CD4-positive, alpha-beta T cell treated with Interleukin-4 for 1 hour (primary cell): ENCODE results near the gene TNIK.
A peak's percentile ranks its signal among the peaks of the same experiment; 100 is the strongest.

Experiments
- DNase-seq, 2 donors: peaks; one replicate each; pipeline ENCODE4 v3.0.0-alpha.2; 2020 to 2022

TNIK gene

DNA sequence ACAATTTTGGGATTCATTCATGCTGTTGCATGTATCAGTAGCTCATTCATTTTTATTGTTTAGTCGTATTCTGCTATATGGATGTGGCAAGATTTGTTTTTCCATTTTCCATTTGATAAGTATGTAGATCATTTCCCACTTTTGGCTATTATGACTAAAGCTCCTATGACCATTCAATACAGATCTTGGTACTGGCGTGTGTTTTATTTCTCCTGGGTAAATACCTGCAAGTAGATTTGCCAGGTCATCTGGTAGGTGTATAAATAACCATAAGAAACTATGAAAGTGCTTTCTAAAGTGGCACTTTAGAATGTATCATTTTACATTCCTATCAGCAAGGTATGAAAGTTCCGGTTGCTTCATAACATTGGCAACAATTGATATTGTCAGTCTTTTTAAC, 124.6 kb downstream of the TNIK start:
- no peak for DNase-seq

DNA sequence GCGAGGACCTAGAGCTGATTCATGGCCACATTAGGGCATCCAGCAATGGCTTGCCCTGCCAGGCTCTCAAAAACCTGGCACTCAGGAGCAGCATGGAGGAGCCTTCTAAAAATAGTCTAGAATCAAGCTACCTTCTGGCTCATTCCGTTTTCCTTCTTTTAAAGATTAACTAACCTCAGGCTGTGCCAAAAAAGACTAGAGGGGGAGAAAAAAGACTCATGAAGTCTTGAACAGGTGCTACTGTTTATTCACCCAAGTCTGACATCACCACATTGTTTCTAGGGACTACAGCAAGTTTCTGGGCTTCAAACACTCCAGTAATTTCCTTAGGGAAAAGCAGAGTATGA, 125.8 kb downstream of the TNIK start:
- no peak for DNase-seq

DNA sequence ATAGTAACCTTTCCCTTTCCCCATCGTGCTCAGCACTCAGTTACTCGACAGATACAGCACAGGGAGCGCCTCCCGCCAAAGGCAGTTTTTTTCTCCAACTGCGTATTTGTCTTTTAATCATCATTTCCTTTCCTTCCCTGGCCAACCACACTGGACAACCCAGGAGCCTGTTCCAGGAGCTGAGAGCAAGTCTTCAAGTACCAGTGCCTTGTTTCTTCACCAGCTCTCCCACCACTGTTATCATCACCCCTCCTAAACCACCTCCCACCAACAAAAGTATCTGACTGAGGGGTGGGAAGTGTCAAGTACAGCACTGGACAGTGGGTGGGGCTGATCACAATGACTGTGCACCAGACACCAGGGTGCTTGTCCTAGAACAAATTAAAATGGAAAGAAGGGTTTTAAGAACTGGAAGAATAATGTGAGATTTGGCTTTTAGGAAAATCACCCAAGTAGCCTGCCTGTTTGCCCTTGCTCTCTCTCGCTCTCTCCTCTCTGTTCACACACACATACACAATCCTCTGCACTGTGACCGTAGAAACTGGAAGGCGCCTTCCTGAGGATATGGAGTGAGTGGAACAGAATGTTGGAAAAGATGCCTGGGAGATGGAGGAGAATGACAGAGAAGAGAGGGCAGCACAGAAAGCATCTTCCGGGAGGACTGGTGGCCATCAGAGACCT, 126.3 kb downstream of the TNIK start:
- DNase-seq, result no peak

DNA sequence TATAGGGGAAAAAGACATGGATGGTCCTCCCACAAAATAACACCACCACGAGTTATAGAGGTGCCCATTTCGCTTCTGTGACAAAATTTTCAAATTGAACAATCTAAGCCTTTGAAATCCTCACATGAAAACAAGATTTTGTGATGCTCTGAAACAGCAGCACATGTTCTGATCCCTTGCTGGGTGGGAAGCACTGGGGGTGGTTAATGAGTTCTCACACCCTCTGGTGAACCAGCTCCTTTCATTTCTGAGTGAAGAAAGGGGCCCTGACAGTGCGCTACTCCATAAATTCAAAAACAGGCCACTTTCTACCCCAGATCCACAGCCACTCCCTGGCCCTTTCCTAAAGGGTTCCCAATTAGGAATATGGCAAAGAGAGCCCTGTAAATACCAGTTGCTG, 129.3 kb downstream of the TNIK start:
- DNase-seq, result no peak

DNA sequence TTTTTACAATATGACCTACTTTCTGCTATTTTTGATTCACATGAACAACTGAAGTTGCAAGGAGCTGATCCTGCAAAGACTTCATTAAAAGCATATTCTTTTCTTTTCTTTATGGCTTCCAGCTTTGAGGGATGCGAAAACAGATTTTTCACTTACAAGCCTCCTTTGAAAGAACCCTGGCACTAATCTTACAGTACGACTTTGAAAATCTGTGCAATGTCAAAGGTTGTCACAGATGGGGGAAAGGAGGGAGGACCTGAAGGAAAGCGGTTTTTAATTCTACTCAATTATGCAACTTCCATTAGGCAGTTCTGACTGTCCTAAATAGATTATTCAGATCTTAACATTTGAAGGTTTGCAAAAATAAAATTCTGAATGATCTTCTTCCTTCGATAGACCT, 130.5 kb downstream of the TNIK start:
- no peak for DNase-seq

DNA sequence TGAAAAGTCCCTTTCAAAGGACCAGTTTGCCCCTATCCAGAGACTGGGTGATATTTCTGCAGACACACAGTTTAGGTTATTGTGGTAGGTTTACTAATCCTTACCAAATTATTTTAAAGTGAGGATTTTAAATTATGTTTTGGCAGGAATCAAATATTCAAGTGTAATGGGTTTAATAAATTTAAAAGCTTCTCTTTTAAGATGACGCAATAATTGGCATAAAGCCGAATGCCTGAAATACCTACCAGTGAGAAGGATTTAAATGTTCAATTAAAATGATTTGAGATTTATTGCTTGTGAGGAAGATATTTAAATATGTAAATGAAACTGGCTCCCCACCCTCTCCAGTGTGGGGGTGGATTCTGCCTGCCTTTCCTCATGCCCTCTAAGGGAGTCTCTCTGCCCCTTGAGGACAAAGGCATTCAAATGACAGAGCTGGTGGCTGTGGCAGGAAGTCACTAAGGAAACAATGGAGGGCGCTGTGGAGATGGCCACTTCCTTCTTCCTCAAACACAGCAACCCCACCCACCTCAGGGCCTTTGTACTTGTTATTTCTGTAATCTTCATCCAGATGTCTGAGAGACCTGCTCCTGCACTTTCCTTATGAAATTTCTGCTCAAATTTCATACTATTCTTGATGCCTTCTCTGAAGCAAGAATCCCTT, 131.7 kb downstream of the TNIK start:
- peak; percentile 58 to 64 for DNase-seq

DNA sequence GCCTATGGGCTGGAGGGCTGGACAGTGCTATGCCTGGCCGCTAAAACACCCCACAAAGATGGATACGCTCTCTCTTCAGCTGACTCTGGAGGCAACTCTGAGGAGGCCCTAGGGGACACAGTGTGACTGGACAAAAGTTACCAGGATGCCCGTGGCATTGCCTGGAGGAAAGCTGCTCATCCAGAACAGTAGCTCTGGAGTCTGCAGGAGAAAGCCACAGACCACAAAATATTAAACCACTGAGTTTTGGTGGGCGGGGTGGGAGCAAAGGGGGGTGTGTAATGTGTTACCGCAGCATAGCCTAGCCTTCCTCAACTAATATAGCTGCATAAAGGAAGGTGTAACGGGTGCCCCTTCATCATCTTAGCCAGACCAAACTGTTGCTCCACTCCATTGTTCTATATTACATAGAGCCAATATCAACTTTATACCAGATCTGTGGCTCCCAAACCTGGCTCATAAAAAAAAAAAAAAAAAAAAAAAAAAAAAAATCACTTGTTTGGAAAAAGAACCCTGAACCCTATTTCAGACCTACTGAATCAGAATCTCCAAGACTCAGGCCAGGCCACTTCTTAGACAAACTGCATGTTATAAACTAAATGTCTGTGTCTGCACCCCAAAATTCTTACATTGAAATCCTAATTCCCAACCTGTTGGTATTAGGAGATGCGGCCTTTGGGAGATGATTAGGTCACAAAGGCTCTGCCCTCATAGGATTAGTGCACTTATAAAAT, 132.6 kb downstream of the TNIK start:
- no peak for DNase-seq

DNA sequence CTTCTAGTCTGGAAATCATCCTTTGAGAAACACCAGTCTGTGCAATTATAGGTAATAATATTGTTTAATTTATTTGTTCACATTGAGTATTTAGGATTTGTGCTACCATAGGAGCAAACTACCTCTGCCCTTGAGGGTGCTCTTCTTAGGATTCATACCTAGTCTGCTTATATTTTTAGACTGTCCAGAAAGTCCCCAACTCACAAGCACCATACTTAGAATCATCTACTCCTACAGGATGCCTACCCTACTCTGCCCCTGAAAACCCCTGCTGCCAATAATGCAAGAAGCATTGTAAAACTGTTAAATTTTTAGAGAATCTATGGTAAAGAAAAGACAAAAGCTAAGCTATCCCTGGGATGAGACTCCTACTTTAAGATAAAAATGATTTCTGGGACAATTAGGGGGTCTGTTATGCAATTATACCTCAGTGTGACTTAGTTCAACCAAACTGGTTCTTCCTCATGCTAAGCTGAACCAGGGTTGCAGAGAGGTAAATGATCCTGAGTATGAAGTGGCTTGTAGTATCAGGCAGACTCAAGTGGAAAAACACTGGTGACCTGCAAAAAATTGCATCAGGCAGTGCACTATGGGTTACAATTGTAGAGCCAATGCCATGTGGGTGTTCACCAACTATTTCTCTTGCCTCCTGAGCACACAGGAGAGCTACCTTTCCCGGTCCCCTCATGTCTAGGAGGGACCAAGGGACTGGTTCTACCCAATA, 133.3 kb downstream of the TNIK start:
- no peak for DNase-seq

DNA sequence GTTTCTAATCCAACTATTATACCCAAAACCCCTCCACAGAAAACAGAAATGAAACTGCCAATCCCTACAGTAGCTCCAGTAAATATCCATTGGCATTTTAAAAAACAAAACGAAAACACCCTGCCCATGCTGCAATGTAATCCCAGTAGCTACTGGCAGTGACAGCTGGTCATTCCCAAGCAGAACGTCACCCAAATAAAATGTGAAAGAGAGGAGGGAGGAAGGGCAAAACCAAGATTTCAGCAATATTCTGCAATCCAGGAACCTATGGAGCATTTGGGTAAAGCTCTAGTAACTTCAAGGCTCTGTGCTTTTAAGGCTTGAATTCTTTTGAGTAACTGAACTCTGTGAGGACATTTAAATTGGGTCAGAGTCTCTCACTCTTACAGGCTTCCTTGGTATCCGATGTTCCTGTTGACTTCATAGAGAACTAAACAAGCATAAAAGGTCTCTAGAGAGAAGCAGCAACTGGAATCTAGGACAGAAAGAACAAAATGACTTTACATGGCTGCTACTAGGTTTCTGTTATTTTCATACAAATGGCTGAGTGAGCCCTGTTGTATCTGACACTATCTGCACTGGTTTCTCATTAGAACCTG, 136.2 kb downstream of the TNIK start:
- DNase-seq, result no peak

DNA sequence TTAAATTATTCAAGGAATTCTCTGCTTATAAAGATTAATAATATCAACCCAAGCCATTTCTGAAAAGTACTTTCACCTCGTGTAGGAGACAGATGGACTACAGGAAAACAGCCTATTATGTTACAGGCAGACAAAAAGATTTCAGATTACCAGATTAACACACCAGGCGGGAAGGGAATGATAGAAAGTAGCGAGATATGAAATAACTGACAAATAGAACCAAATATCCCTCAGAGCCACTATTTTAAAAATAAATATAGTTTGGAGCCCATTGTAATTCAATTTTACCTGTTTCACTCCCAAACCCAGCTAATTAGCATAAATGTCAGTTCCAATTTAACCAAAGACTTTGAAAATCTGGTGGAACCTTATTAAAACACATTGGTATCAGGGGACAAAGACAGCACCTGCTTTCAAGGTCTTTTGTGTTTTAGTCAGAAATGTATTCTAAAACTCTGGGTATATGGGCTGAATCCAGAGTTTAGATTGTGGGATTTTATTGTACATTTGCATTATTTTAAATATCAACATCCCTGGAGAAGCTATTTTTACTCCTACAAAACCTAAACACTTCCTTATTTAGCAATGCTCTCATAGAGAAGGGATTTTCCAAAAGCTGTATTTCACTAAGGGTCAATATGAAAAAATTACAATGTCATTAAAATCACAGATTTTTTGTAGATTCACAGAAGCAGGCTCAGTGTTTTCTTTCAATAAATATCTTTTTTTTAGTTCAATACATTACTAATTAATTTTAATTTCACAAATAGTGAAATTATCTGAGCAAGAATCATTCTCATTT, 138.4 kb downstream of the TNIK start:
- no peak for DNase-seq

DNA sequence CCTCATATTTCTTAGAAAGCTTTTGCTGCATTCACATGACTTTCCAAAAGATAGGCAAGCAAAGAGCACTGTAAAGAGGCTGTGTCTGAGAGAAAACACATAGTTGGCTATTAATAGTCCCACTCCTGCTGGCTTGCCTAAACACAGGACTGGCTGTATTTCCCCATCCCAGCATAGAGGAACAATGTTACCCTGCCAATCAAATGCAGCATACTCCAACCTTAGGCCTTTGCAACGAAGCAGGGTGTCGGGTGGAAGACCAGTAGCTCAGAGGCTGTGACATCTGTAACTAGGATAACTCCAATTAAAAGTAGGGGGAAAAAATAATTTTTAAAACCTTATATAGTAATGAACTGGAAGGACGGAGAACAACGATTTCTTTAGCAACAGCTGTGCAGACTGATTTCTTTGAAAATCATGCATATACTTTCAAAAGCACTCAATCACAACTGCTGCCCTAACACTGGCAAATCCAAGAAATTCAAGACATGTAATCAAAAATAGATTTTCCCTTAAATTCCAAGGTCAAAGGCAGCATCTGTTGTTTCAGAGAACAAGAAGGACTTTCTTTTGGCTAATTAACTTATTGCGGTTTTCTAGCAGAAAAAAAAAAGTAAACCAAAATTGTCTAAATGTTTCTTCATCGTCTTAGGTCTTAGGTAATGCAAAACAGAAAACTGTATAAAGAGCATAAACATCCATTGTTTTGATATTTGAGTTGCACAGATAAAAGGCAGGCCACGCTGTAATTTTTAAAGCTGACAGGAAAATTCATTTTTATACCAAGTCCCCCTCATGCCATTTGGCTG, 139.3 kb downstream of the TNIK start:
- DNase-seq, result no peak

DNA sequence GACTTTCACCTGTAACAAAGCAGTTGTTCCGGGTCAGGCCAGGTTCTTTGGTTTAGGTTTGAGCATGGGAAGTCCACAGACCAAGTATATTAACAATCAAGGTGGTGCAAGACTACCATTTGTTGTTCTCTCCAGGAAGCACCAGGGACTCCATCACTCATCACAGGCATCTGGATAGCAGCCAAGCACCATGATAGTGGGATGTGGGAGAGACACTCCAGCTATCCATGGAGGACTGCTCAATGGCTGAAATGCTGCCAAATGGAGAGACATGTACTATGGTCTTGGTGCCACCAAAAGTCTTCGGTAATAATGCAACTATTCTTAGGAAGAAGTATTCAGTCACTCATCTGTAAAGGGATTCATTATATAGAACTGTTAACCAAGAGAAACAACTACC, 143.0 kb downstream of the TNIK start:
- no peak for DNase-seq

DNA sequence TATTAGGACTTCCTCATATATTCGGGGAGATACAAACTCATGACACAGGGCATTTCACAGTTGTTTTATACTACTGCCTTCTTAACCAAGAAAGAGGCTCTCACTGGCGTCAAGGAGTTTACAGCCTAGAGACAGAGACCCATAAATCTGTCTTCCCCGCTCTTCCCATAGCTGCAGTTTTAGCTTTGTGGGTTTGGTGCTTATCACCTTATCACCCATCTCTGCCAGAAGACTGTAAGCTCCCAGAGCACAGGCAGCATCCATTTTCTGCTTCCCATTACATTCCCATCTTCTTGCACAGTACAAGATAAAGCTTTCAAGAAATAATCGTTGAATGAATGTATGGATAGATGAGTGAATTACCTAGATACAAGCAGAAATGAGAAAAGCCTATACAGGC, 144.3 kb downstream of the TNIK start:
- DNase-seq, result no peak

DNA sequence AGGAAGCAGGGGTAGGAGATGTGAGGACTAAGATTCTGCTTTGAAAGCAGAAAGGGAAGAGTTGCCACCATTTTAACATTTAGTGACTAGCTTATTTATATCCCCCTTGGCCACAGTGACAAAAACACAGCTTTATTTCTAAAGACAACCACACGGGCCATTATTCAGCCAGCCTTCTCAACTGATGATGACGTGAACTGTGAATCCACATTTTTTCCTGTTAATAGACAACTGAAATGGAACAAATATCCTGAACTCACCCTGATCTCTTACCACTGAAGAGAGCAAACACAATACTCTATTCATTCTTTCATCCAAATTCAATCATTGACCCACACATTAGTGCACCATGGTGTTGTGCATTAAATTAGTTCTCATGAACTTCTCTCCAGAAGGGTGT, 145.1 kb downstream of the TNIK start:
- no peak for DNase-seq

DNA sequence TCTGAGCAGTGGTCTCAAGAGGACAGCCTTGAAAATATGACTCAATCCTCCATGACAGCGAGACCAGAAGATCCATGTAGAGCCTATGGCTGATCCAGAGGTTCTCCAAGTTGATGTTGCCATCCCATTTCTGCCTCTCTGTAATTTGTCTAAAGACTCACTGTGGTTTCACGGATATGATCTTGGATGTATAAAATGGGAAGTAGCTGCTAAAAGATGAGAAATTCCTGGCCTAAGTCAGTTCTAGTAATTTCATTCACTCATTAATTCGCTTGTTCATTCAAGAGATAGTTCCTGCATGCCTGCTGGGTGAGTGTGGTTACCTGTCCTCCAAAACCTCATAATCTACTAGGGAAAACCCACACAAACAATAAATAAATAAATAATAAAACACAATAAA, 145.9 kb downstream of the TNIK start:
- DNase-seq, result no peak

DNA sequence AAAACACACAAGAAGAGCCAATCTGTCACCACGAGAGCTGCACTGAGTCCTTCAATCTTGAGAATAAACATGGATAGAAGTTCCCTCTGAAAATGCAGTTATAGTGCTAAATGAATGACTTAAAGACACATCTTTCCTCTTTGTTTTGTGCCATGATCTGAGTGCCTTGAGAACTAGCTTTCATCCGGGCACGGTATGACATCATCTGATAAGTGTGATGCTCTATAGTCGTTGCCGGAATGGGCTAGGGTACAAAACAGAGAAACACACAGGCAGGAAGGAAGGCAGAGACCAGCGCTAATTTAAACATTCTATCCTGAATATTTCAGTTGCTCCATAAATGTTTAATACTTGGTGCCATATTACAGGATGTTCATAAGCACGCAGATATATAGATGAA, 146.5 kb downstream of the TNIK start:
- no peak for DNase-seq

DNA sequence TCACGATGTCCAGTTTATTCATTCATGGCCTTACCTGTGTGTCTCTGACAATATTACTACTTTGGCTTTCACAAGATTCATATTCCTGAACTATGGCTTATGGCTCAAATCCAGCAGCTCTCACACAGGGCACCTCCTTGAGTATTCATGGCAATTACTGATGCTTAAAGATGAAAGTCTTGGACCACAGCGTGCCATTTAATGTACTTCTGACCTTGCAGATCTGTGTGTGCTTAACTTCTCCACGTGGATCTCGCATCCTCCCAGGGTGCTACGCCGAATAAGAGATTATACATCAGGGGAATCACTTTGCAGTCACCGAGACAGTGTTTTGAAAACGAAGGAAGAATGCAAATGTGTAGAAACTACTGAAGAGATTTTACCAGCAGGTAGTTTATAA, 147.5 kb downstream of the TNIK start:
- DNase-seq, result no peak

DNA sequence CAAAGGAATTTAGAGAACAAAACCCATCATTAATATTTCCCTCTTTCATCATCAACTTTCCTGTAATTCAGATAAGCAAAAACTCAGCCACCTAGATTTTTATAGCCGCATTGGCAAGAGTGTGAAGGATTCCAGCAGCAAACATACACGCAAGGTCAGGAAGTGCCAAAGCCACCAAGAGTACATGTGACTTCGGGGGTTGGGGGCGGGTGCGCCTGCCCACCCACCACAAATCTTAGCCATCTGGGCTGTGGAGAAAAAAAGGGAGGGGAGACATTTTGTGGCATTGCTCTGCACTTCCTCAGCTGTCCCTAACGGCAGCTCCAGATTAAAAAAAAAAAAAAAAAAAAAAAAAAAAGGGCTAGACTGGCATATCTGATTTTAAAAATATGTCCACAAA, 148.4 kb downstream of the TNIK start:
- no peak for DNase-seq

DNA sequence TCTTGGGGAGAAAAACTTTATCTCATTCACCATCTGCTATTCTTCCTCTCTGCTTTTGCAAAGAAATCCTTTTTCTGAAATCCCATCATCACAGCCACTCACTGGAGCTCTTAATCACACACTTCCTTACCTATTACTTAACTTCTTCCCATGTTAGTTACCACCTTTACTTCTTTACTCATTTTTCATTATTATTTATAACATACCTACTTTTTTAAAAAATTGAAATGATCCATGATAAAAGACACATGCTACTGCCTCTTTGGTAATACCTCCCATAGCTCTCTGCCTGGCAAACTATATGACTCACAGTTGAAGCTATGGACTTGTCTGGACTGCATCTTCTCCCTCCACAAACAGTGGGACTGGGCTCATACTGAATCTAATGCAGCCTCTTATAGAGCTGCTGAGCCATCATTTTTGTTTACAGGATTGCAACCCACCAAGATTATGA, 150.3 kb downstream of the TNIK start:
- no peak for DNase-seq

DNA sequence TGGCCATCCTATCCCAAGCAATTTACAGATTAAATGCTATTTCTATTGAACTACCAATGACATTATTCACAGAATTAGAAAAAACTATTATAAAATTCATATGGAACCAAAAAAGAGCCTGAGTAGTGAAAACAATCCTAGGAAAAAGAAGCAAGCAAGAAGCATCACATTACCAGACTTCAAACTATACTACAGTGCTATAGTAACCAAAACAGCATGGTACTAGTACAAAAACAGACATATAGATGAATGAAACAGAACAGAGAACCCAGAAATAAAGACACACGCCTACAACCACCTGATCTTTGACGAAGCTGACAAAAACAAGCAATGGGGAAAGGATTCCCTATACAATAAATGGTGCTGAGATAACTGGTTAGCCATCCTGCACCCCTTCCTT, 152.2 kb downstream of the TNIK start:
- DNase-seq, result no peak

DNA sequence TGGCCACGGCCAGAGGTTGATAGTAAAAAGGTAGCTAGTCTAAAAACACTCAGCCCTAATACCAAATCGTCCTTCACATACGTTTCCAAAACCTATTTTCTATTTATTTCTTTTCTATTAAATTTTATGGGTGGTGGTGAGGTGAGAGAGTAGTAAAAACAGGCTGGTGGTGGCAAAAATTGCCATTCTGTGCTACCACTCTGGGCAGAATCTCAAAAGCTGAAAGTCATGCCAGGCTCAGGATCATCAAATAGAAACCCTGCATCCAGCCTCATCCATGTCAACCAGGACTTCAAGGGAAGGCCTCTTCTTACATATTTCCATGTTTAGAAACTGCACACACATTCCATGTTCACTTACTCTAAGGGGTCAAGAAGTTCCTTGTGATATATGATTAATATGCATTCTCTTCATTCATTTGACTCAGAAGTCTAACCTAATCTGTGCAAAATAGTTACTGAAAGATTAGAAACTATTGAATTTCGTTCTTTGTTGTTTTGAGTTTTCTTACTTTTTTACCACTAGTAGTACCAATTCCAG, 153.1 kb downstream of the TNIK start:
- no peak for DNase-seq
